SK-N-SH (cell line): ENCODE results near the gene GLDC. TPM values are rescaled to one million over a fixed set of nuclear protein-coding genes. Genes with fewer than 3 reads are reported as not detected.

Source experiments
- CTCF ChIA-PET: fragments of 300-600, 350-600 bp; formaldehyde crosslinking; extraction: SDS; loops from one replicate; lab custom pipeline; 2021; lab: Yijun Ruan, JAX
- POLR2A ChIA-PET: fragments of 350-600 bp; sonication (Branson Sonifier 250); formaldehyde crosslinking; extraction: SDS; loops from one replicate; lab custom pipeline; 2020; ENCODE audit warnings: antibody characterized with exemption, inconsistent platforms; lab: Yijun Ruan, JAX
- DNase-seq: peaks from one replicate; pipeline ENCODE4 v3.0.0; 2012
- H2AFZ ChIP-seq: fragments of 200-600 bp; sonication (generic); 2 replicates; pipeline ENCODE4 v1.8.1; 2016; ENCODE audit warnings: antibody characterized with exemption, mild to moderate bottlenecking, low read depth
- H3F3A ChIP-seq: fragments of 200-600 bp; sonication (generic); replicated peaks from 2 replicates; pipeline ENCODE3; 2016; ENCODE audit warnings: antibody characterized with exemption, mild to moderate bottlenecking; ENCODE audit not compliant: insufficient read depth
- H3K27ac ChIP-seq, 2 experiments: fragments of 200-500 bp in 1 of 2; fragments of 200-600 bp in 1 of 2; sonication (Bioruptor generic) in 1 of 2; sonication (generic), shearing (Covaris generic) in 1 of 2; 2 replicates each; pipeline versions ENCODE4 v1.5.1 to v1.6.1; 2014 to 2016; ENCODE audit warnings: low read depth in 2 of 2, inconsistent platforms in 1 of 2, low read length in 1 of 2, mild to moderate bottlenecking in 1 of 2, mixed read lengths in 1 of 2
- H3K27me3 ChIP-seq: fragments of 200-600 bp; sonication (generic), shearing (Covaris generic); 2 replicates; pipeline ENCODE4 v1.6.1; 2016; ENCODE audit warnings: mixed run types; ENCODE audit not compliant: insufficient read depth
- H3K36me3 ChIP-seq, 2 experiments: fragments of 200-500 bp in 1 of 2; fragments of 200-600 bp in 1 of 2; sonication (Bioruptor generic) in 1 of 2; sonication (generic) in 1 of 2; replicated peaks in 1 of 2; 2 replicates each; pipeline versions ENCODE3 to v1.5.1; 2014 to 2016; ENCODE audit warnings: low read length in 1 of 2, mild to moderate bottlenecking in 1 of 2; ENCODE audit not compliant: insufficient read depth in 2 of 2, control insufficient read depth in 1 of 2
- H3K4me1 ChIP-seq, 2 experiments: fragments of 200-500 bp in 1 of 2; fragments of 200-600 bp in 1 of 2; sonication (Bioruptor generic) in 1 of 2; sonication (generic), shearing (Covaris generic) in 1 of 2; 2 replicates each; pipeline versions ENCODE4 v1.5.1 to v1.6.1; 2014 to 2016; ENCODE audit warnings: low read depth in 1 of 2, low read length in 1 of 2, mixed run types in 1 of 2; ENCODE audit not compliant: insufficient read depth in 2 of 2, control insufficient read depth in 1 of 2
- H3K4me2 ChIP-seq: fragments of 200-600 bp; sonication (generic), shearing (Covaris generic); 2 replicates; pipeline ENCODE4 v1.6.1; 2017; ENCODE audit warnings: mixed run types
- H3K4me3 ChIP-seq, 2 experiments: fragments of 200-500 bp in 1 of 2; fragments of 200-600 bp in 1 of 2; sonication (Bioruptor generic) in 1 of 2; sonication (generic), shearing (Covaris generic) in 1 of 2; 2 replicates each; pipeline versions ENCODE4 v1.5.1 to v1.8.1; 2014 to 2016; ENCODE audit warnings: low read depth in 2 of 2, inconsistent platforms in 1 of 2, low read length in 1 of 2, mild to moderate bottlenecking in 1 of 2, mixed read lengths in 1 of 2, moderate library complexity in 1 of 2
- H3K79me2 ChIP-seq: fragments of 200-600 bp; sonication (generic); 2 replicates; pipeline ENCODE4 v1.8.1; 2017; ENCODE audit warnings: mild to moderate bottlenecking; ENCODE audit not compliant: insufficient read depth
- H3K9ac ChIP-seq: fragments of 200-600 bp; sonication (generic); 2 replicates; pipeline ENCODE4 v1.6.1; 2017; ENCODE audit warnings: mixed run types
- H3K9me2 ChIP-seq: fragments of 200-600 bp; sonication (generic); 2 replicates; pipeline ENCODE4 v1.6.1; 2017; ENCODE audit warnings: mixed run types
- H3K9me3 ChIP-seq: fragments of 200-600 bp; sonication (generic); 2 replicates; pipeline ENCODE4 v1.6.1; 2017; ENCODE audit warnings: mixed run types, mild to moderate bottlenecking, moderate library complexity
- H4K20me1 ChIP-seq: fragments of 200-600 bp; sonication (generic); 2 replicates; pipeline ENCODE4 v1.6.1; 2017; ENCODE audit warnings: mild to moderate bottlenecking, mixed run types; ENCODE audit not compliant: insufficient read depth
- CTCF ChIP-seq: fragments of 200-600 bp; sonication (generic); IDR thresholded peaks from 2 replicates; pipeline ENCODE4 v1.6.1; 2017; ENCODE audit warnings: antibody characterized with exemption, mild to moderate bottlenecking, moderate library complexity
- ELF1 ChIP-seq: IDR thresholded peaks from 2 replicates; pipeline ENCODE4 v1.4.0; 2012
- EP300 ChIP-seq, 2 experiments: IDR thresholded peaks; 2 replicates each; pipeline versions ENCODE4 v1.4.0 to v1.6.1; 2012; ENCODE audit warnings: borderline replicate concordance in 1 of 2, low read depth in 1 of 2, low read length in 1 of 2
- FOSL2 ChIP-seq: IDR thresholded peaks from 2 replicates; pipeline ENCODE4 v1.4.0; 2012; ENCODE audit warnings: low read depth, mild to moderate bottlenecking, moderate library complexity, borderline replicate concordance
- GATA2 ChIP-seq: sonication (generic); formaldehyde crosslinking; IDR thresholded peaks from 2 replicates; pipeline ENCODE4 v1.5.0; 2020; ENCODE audit warnings: mild to moderate bottlenecking, missing genetic modification reagents
- IRF3 ChIP-seq: fragments of 150-350 bp; IDR thresholded peaks from 2 replicates; pipeline ENCODE4 v1.6.1; 2016; ENCODE audit warnings: mild to moderate bottlenecking, low read depth, low read length
- NFIC ChIP-seq: IDR thresholded peaks from 2 replicates; pipeline ENCODE4 v1.4.0; 2012; ENCODE audit warnings: borderline replicate concordance
- PBX3 ChIP-seq: IDR thresholded peaks from 2 replicates; pipeline ENCODE4; 2012
- RFX5 ChIP-seq: IDR thresholded peaks from 2 replicates; pipeline ENCODE4 v1.6.1; 2012; ENCODE audit warnings: mild to moderate bottlenecking, improper control_type of control experiment, low read length
- RXRA ChIP-seq: IDR thresholded peaks from 2 replicates; pipeline ENCODE4 v1.4.0; 2012; ENCODE audit warnings: low read depth, mild to moderate bottlenecking, borderline replicate concordance
- SMC3 ChIP-seq: IDR thresholded peaks from 2 replicates; pipeline ENCODE4 v1.6.1; 2012; ENCODE audit warnings: low read depth, low read length, improper control_type of control experiment
- TAF1 ChIP-seq: IDR thresholded peaks from 2 replicates; pipeline ENCODE4 v1.6.1; 2012; ENCODE audit warnings: low read depth, mild to moderate bottlenecking, low read length, moderate library complexity, borderline replicate concordance
- USF1 ChIP-seq: IDR thresholded peaks from 2 replicates; pipeline ENCODE4 v1.4.0; 2012; ENCODE audit warnings: low read depth, borderline replicate concordance
- YY1 ChIP-seq: IDR thresholded peaks from 2 replicates; pipeline ENCODE4 v1.4.0; 2012; ENCODE audit warnings: low read depth, mild to moderate bottlenecking
- WGBS: methylation state at CpG from one replicate; pipeline ENCODE4 v1.1.6; 2017; ENCODE audit warnings: low lambda C conversion rate; 5-methylcytosine and 5-hydroxymethylcytosine counted together
- polyA plus RNA-seq, 3 experiments: library from polyadenylated mRNA; depleted of rRNA; stranded (reverse); fragments of >200 nt; gene quantifications; 2 replicates each; pipeline ENCODE4 v1.2.3, GENCODE V29; 2012
- TF ChIP-seq, protein P1 (sequence below): IDR thresholded peaks from 2 replicates; pipeline ENCODE4 v1.4.0; 2012; ENCODE audit warnings: low read depth, borderline replicate concordance
- TF ChIP-seq, protein P2 (sequence below): IDR thresholded peaks from 2 replicates; pipeline ENCODE4 v1.6.1; 2012; ENCODE audit warnings: mild to moderate bottlenecking, low read depth, low read length, moderate library complexity

The GLDC gene
- polyA plus RNA-seq, 1 of the 3 experiments (the other 2 are of a cell fraction), result 4.1 TPM

- POLR2A ChIA-PET, result no interaction called here
- Histone ChIP-seq H3K27me3 (no peaks in the 10 kb centered on the region), H3K4me3 (no peak overlapping the region), H3K9ac (no peak overlapping the region), H3F3A (no peaks in the 10 kb centered on the region), H3K9me2 (no peaks in the 10 kb centered on the region), H2AFZ (no peak overlapping the region), H3K36me3 (no peaks in the 10 kb centered on the region), H3K27ac (no peak overlapping the region), H3K4me1 (no peaks in the 10 kb centered on the region), H4K20me1 (no peaks in the 10 kb centered on the region), H3K9me3 (no peaks in the 10 kb centered on the region), H3K79me2 (no peaks in the 10 kb centered on the region), H3K4me2 (no peak overlapping the region)
- 85% methylated on average over 19 of the region's 19 CpGs for WGBS
- no peak for DNase-seq
- TF ChIP-seq, protein P1, sequence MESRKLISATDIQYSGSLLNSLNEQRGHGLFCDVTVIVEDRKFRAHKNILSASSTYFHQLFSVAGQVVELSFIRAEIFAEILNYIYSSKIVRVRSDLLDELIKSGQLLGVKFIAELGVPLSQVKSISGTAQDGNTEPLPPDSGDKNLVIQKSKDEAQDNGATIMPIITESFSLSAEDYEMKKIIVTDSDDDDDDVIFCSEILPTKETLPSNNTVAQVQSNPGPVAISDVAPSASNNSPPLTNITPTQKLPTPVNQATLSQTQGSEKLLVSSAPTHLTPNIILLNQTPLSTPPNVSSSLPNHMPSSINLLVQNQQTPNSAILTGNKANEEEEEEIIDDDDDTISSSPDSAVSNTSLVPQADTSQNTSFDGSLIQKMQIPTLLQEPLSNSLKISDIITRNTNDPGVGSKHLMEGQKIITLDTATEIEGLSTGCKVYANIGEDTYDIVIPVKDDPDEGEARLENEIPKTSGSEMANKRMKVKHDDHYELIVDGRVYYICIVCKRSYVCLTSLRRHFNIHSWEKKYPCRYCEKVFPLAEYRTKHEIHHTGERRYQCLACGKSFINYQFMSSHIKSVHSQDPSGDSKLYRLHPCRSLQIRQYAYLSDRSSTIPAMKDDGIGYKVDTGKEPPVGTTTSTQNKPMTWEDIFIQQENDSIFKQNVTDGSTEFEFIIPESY, result no peak
- TF ChIP-seq EP300 (IDR thresholded peaks at IDR 0.05; ENCODE audit: borderline replicate concordance in 1 of 2, low read depth in 1 of 2, low read length in 1 of 2), result no peak
- CTCF ChIA-PET, result interaction anchor here (0.9 kb wide), 1 partner anchor 48 kb away, joined by 3 read pairs; no protein-coding TSS in a partner anchor
Observed at GRCh38 chr9:6632516-6633183, 12.9 kb downstream of the GLDC start.

DNA sequence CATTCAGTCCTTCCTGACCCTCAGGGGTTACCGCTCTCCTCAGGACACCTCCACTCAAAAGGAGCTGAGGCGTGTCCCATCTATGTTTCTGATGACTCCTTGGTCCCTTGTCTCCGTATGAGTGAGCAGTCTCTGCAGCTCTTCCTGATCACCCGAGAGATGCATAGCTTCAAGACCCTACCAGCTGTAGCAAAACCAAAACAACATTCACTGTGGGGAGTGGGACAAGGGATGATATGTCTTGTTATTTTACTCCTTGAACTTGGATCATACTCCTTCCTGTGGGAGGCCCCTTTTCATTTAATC is 14.4 kb downstream of the GLDC start:
- DNase-seq, result no peak
- Histone ChIP-seq H4K20me1 (no peaks in the 10 kb centered on the region), H3K36me3 (no peaks in the 10 kb centered on the region), H3K27me3 (no peaks in the 10 kb centered on the region), H3K27ac (no peak overlapping the region), H3K9me2 (no peaks in the 10 kb centered on the region), H3K4me3 (no peak overlapping the region), H3K79me2 (no peaks in the 10 kb centered on the region), H3K4me2 (no peak overlapping the region), H3K9ac (no peak overlapping the region), H3K9me3 (no peaks in the 10 kb centered on the region), H2AFZ (no peak overlapping the region), H3K4me1 (no peaks in the 10 kb centered on the region), H3F3A (no peaks in the 10 kb centered on the region)
- ChIA-PET POLR2A (no interaction called here), CTCF (no interaction called here)
- 70% methylated on average over 4 of the region's 4 CpGs for WGBS
- TF ChIP-seq CTCF (no peak), ELF1 (no peak), SMC3 (no peak), FOSL2 (no peak), RFX5 (no peak), TAF1 (no peak), GATA2 (no peak), IRF3 (no peak), USF1 (no peak), RXRA (no peak), NFIC (no peak), YY1 (no peak), PBX3 (no peak), EP300 (IDR thresholded peaks at IDR 0.05; ENCODE audit: borderline replicate concordance in 1 of 2, low read depth in 1 of 2, low read length in 1 of 2) (no peak)
- TF ChIP-seq, protein P2, sequence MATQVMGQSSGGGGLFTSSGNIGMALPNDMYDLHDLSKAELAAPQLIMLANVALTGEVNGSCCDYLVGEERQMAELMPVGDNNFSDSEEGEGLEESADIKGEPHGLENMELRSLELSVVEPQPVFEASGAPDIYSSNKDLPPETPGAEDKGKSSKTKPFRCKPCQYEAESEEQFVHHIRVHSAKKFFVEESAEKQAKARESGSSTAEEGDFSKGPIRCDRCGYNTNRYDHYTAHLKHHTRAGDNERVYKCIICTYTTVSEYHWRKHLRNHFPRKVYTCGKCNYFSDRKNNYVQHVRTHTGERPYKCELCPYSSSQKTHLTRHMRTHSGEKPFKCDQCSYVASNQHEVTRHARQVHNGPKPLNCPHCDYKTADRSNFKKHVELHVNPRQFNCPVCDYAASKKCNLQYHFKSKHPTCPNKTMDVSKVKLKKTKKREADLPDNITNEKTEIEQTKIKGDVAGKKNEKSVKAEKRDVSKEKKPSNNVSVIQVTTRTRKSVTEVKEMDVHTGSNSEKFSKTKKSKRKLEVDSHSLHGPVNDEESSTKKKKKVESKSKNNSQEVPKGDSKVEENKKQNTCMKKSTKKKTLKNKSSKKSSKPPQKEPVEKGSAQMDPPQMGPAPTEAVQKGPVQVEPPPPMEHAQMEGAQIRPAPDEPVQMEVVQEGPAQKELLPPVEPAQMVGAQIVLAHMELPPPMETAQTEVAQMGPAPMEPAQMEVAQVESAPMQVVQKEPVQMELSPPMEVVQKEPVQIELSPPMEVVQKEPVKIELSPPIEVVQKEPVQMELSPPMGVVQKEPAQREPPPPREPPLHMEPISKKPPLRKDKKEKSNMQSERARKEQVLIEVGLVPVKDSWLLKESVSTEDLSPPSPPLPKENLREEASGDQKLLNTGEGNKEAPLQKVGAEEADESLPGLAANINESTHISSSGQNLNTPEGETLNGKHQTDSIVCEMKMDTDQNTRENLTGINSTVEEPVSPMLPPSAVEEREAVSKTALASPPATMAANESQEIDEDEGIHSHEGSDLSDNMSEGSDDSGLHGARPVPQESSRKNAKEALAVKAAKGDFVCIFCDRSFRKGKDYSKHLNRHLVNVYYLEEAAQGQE, result no peak
